Tongue (tissue), 2 donors: ENCODE data around the gene ZSCAN32. TPM values are rescaled to one million over a fixed set of nuclear protein-coding genes. Genes with fewer than 3 reads are reported as not detected.

ENCODE experiments used
- DNase-seq: peaks from one replicate; pipeline ENCODE4 v3.0.0-alpha.2; 2015
- total RNA-seq: library from RNA; depleted of rRNA; stranded (reverse); fragments of >200 nt; gene quantifications from one replicate; pipeline ENCODE4 v1.2.3, GENCODE V29; 2014

The ZSCAN32 gene
- total RNA-seq, 1 donor from 2014 or later = 11.1 TPM

DNA sequence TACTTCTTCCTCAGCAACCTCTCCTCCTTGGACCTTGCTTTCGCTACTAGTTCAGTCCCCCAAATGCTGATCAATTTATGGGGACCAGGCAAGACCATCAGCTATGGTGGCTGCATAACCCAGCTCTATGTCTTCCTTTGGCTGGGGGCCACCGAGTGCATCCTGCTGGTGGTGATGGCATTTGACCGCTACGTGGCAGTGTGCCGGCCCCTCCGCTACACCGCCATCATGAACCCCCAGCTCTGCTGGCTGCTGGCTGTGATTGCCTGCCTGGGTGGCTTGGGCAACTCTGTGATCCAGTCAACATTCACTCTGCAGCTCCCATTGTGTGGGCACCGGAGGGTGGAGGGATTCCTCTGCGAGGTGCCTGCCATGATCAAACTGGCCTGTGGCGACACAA is 44.7 kb downstream of the ZSCAN32 start:
- DNase-seq = no peak

DNA sequence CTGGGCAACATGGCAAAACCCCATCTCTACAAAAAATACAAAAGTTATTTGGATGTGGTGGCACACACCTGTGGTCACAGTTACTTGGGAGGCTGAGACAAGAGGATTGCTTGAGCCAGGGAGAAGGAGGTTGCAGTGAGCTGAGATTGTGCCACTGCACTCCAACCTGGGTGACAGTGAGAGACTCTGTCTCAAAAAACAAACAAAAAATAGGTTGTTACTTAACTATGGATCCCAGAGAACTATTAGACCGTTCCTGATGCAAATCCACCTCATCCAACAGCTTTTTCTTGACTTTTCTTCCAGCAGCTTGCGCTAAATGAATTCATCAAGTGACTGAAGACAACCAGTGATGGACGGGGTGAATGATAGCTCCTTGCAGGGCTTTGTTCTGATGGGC is 45.2 kb downstream of the ZSCAN32 start, which contains the start of gene OR2C1:
Gene OR2C1 (plus strand): TSS at position 301 of the 400 bp plus-strand sequence. CDS start 52 bp downstream, at position 353.
- DNase-seq = no peak

DNA sequence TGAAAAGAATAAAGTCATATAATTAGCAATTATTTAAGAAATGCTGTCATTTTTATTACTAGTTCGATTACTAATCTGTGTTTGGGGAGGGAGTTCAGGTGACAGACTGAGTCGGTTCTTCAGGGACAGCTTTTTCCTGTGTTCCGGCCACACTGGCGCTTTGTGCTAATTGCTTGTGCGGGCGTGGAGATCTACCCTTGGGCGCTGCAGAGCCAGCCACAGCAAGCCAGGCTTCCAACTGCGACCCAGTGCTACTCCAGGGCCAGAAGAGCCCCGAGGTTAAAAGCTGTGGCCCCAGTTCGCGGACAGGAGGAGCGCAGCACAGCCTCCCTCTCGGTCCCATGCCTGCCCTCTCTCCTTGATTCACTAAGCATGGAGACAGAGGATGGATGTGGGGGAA is 51.6 kb downstream of the ZSCAN32 start:
- DNase-seq = no peak

DNA sequence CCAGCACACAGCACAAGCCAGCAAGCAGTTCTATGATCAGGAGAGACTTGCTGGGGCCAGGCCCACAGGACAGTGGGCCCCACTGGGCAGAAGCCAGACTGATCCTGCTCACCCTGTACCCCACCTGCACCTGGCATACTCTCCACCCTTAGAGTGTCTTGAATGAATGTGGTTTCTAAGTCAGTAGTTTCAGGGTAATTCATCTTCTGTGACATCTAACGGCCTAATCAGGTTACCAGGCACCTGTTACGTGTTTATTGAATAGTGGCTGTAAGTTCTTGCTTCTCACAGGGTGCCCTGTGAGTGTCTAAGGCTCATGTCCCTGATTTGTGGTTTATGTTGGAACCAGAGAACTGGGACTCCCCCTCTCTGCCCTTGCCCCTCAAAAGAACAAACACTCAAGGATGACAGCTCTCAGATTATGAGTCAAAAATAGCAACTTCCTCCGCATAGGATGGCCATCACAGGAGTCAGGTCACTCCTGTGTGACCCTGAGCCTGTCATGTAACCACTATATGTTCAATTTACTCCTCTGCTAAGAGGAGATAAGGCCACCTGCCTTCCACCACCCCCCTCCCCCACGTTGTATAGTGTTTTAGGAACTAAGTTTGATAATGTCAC is 52.1 kb downstream of the ZSCAN32 start:
- DNase-seq = no peak

DNA sequence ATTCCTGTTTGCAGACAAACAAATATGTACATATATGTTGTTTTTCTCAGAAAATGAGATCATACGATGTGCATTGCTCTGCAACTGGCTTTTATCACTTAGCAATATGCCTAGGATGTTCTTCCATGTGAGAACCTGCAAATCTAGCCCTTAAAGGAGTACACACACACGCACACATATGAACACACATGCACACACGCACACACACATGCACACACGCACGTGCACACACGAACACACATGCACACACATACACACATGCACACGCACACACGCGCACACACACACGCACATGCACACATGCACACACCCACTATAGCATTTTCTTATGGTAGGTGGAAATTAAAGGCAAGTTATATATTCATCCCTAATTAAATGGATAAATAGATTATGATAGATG is 53.2 kb downstream of the ZSCAN32 start:
- no peak for DNase-seq

DNA sequence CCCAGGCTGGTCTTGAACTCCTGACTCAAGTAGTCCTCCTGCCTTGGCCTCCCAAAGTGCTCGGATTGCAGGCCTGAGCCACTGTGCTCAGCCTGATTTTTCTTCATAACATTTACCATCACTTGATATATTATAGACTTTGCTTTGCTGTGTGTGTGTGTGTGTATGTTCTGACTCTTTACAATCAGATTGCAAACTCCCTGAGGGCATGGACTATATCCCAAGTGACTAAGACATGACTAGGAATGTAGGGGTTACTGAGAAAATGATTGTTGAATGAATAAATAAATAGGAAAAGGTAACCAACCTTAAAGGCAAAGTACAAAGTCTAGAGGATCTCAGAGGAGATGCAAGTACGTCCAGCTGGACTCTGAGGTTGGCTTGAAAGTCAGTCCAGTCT is 54.8 kb downstream of the ZSCAN32 start:
- DNase-seq = no peak

Other genes with a start within 250 kb of the ZSCAN32 start
- gene OR1F1, start 212.8 kb downstream of the ZSCAN32 start, total RNA-seq = not detected
- gene ZNF200, start 165.8 kb downstream of the ZSCAN32 start, total RNA-seq = 8.3 TPM
- gene MEFV, start 144.4 kb downstream of the ZSCAN32 start, total RNA-seq = 2.1 TPM
- gene ZNF263, start 117.5 kb downstream of the ZSCAN32 start, total RNA-seq = 50.4 TPM
- gene TIGD7, start 95.6 kb downstream of the ZSCAN32 start, total RNA-seq = 11.1 TPM
- 32.0 TPM for gene ZNF75A, start 95.5 kb downstream of the ZSCAN32 start, total RNA-seq
- gene OR2C1, start 45.1 kb downstream of the ZSCAN32 start, total RNA-seq = 0.21 TPM
- 7.6 TPM for gene ZNF174, start 211 bp upstream of the ZSCAN32 start, total RNA-seq
- 2.3 TPM for gene ZNF597, start 42.5 kb upstream of the ZSCAN32 start, total RNA-seq
- gene NAA60, start 42.7 kb upstream of the ZSCAN32 start, total RNA-seq = 15.7 TPM
- gene C16orf90, start 94.5 kb upstream of the ZSCAN32 start, total RNA-seq = not detected
- 26.3 TPM for gene CLUAP1, start 100.0 kb upstream of the ZSCAN32 start, total RNA-seq
- 0.72 TPM for gene NLRC3, start 176.4 kb upstream of the ZSCAN32 start, total RNA-seq
- 5.9 TPM for gene SLX4, start 210.6 kb upstream of the ZSCAN32 start, total RNA-seq